ENCODE measurements around the gene PRSS38.
"Not testable (repeated sequence)": the region's sequence is repeated elsewhere in the genome, so short reads cannot be mapped to it uniquely, and the experiment has no call there.

Gene PRSS38

GRCh38 chr1:227841096-227841495, 25.6 kb downstream of the PRSS38 start:
- no peak for DNase-seq

- no peak for DNase-seq
Observed at GRCh38 chr1:227844320-227845146, 29.1 kb downstream of the PRSS38 start.

- DNase-seq, result no peak
Observed at GRCh38 chr1:227845147-227845458, 29.6 kb downstream of the PRSS38 start.

GRCh38 chr1:227845519-227845918, 30.0 kb downstream of the PRSS38 start:
- no peak for DNase-seq

- no peak for DNase-seq
Observed at GRCh38 chr1:227846265-227846858, 30.9 kb downstream of the PRSS38 start.

GRCh38 chr1:227847046-227847445, 31.6 kb downstream of the PRSS38 start:
- not testable (repeated sequence) for DNase-seq

- DNase-seq, result no peak
Observed at GRCh38 chr1:227848430-227848932, 33.0 kb downstream of the PRSS38 start.

GRCh38 chr1:227849251-227849650, 33.8 kb downstream of the PRSS38 start:
- no peak for DNase-seq

GRCh38 chr1:227854189-227854588, 38.7 kb downstream of the PRSS38 start:
- DNase-seq, result no peak

GRCh38 chr1:227855687-227856086, 40.2 kb downstream of the PRSS38 start:
- no peak for DNase-seq

GRCh38 chr1:227856147-227856858, 40.8 kb downstream of the PRSS38 start:
- DNase-seq, result no peak

GRCh38 chr1:227864882-227865281, 49.4 kb downstream of the PRSS38 start:
- no peak for DNase-seq

GRCh38 chr1:227869279-227869842, 53.9 kb downstream of the PRSS38 start:
- no peak for DNase-seq

- DNase-seq, result no peak
Observed at GRCh38 chr1:227869851-227870305, 54.4 kb downstream of the PRSS38 start.

- no peak for DNase-seq
Observed at GRCh38 chr1:227870366-227870765, 54.9 kb downstream of the PRSS38 start.

GRCh38 chr1:227871892-227872291, 56.4 kb downstream of the PRSS38 start:
- not testable (repeated sequence) for DNase-seq

GRCh38 chr1:227877810-227878209, 62.3 kb downstream of the PRSS38 start:
- not testable (repeated sequence) for DNase-seq

GRCh38 chr1:227880342-227880924, 65.0 kb downstream of the PRSS38 start:
- no peak for DNase-seq

- no peak for DNase-seq
Observed at GRCh38 chr1:227883073-227883520, 67.6 kb downstream of the PRSS38 start.

- DNase-seq, result no peak
Observed at GRCh38 chr1:227883641-227884301, 68.3 kb downstream of the PRSS38 start.

All from amygdala (tissue), 56 donors.